Measurements from ENCODE around the gene SRBD1. TPM values are rescaled to one million over a fixed set of nuclear protein-coding genes. Genes with fewer than 3 reads are reported as not detected.

The SRBD1 gene
- total and polyA plus RNA-seq, 7 experiments from 2014 or later, result 14.0 to 28.1 (median 19.6) TPM

- ATAC-seq (no peak), DNase-seq (no peak)
- Histone ChIP-seq H3K27me3 (ENCODE audit: control insufficient read depth in 2 of 2, insufficient read depth in 2 of 2, low read length in 2 of 2) (no peaks in the 10 kb centered on the region), H3K27ac (ENCODE audit: low read depth, low read length) (no peak overlapping the region), H3K9me3 (ENCODE audit: control insufficient read depth in 2 of 3, low read length in 3 of 3) (no peaks in the 10 kb centered on the region), H3K4me3 (ENCODE audit: low read length) (no peak overlapping the region), H3K36me3 (ENCODE audit: control insufficient read depth in 2 of 3, insufficient read depth in 3 of 3, low read length in 3 of 3) (peaks cover 0 to 4% (median 0%) of the 10 kb centered on the region in 3 experiments), H3K4me1 (ENCODE audit: control insufficient read depth in 2 of 2, insufficient read depth in 2 of 2, low read length in 2 of 2) (no peaks in the 10 kb centered on the region)
- H3K27me3 Mint-ChIP-seq, result no peaks in the 10 kb centered on the region
- H3K4me1 Mint-ChIP-seq, result peaks cover under 1 to 9% (median 2%) of the 10 kb centered on the region in 7 donors
- no peak overlapping the region for H3K27ac Mint-ChIP-seq
- peaks cover 6 to 18% (median 7%) of the 10 kb centered on the region in 5 donors for H3K36me3 Mint-ChIP-seq
- H3K9me3 Mint-ChIP-seq, result no peaks in the 10 kb centered on the region
- ChIA-PET POLR2A (no interaction called here), CTCF (interaction anchor here (0.7 kb wide), 1 partner anchor 15 kb away, joined by 3 read pairs; no protein-coding TSS in a partner anchor)
- no peak overlapping the region for H3K4me3 Mint-ChIP-seq
- intact Hi-C loops (cut with micrococcal nuclease), result no loop called here
Measured at GRCh38 chr2:45582522-45582921, 28.5 kb downstream of the SRBD1 start.

- Histone ChIP-seq H3K36me3 (ENCODE audit: control insufficient read depth in 2 of 3, insufficient read depth in 3 of 3, low read length in 3 of 3) (peaks cover 0 to 13% (median 0%) of the 10 kb centered on the region in 3 experiments), H3K9me3 (ENCODE audit: control insufficient read depth in 2 of 3, low read length in 3 of 3) (no peaks in the 10 kb centered on the region), H3K27ac (ENCODE audit: low read depth, low read length) (no peak overlapping the region), H3K27me3 (ENCODE audit: control insufficient read depth in 2 of 2, insufficient read depth in 2 of 2, low read length in 2 of 2) (no peaks in the 10 kb centered on the region), H3K4me3 (ENCODE audit: low read length) (no peak overlapping the region), H3K4me1 (ENCODE audit: control insufficient read depth in 2 of 2, insufficient read depth in 2 of 2, low read length in 2 of 2) (no peaks in the 10 kb centered on the region)
- Mint-ChIP-seq H3K27ac (peak overlapping the region in 1 of 9 donors; percentile 12), H3K4me3 (no peak overlapping the region), H3K36me3 (peaks cover 6 to 33% (median 22%) of the 10 kb centered on the region in 5 donors), H3K9me3 (no peaks in the 10 kb centered on the region), H3K27me3 (no peaks in the 10 kb centered on the region), H3K4me1 (peaks cover 0 to 9% (median 4%) of the 10 kb centered on the region in 7 donors)
- ChIA-PET POLR2A (interaction anchor here (1.1 kb wide), 1 partner anchor 12 kb away, joined by 5 read pairs; no protein-coding TSS in a partner anchor), CTCF (interaction anchor here (0.6 to 0.7 kb wide), 2 partner anchors 679 to 1365 kb away, joined by 3 to 5 read pairs; no protein-coding TSS in a partner anchor)
- peak in 7 of 9 donors; percentile 15 to 43 (median 27) for DNase-seq
- intact Hi-C loops (cut with micrococcal nuclease), result loop anchor here (1.0 to 10.0 kb wide), 2 partner anchors 597 to 1103 kb away; no protein-coding TSS in a partner anchor
- peak; percentile 83 for ATAC-seq
Measured at GRCh38 chr2:45578056-45578843, 32.8 kb downstream of the SRBD1 start.

GRCh38 chr2:45577441-45577840, 33.6 kb downstream of the SRBD1 start:
- Mint-ChIP-seq H3K4me3 (no peak overlapping the region), H3K36me3 (peaks cover 6 to 36% (median 27%) of the 10 kb centered on the region in 5 donors), H3K27me3 (no peaks in the 10 kb centered on the region), H3K27ac (no peak overlapping the region), H3K9me3 (no peaks in the 10 kb centered on the region), H3K4me1 (peaks cover 0 to 9% (median 4%) of the 10 kb centered on the region in 7 donors)
- peaks cover 0 to 13% (median 0%) of the 10 kb centered on the region in 3 experiments for H3K36me3 ChIP-seq (ENCODE audit: control insufficient read depth in 2 of 3, insufficient read depth in 3 of 3, low read length in 3 of 3)
- intact Hi-C loops (cut with micrococcal nuclease), result loop anchor here in 1 of 2 donors (10.0 kb wide), 1 partner anchor 1103 kb away; no protein-coding TSS in a partner anchor
- ATAC-seq (no peak), DNase-seq (no peak)
- ChIA-PET POLR2A (interaction anchor here (1.1 kb wide), 1 partner anchor 11 kb away, joined by 5 read pairs; no protein-coding TSS in a partner anchor), CTCF (interaction anchor here (0.6 to 1.7 kb wide), 3 partner anchors 10 to 1364 kb away, joined by 3 to 5 read pairs (median 5); no protein-coding TSS in a partner anchor)
- no peaks in the 10 kb centered on the region for H3K4me1 ChIP-seq (ENCODE audit: control insufficient read depth in 2 of 2, insufficient read depth in 2 of 2, low read length in 2 of 2)
- no peaks in the 10 kb centered on the region for H3K9me3 ChIP-seq (ENCODE audit: control insufficient read depth in 2 of 3, low read length in 3 of 3)
- no peak overlapping the region for H3K4me3 ChIP-seq (ENCODE audit: low read length)
- H3K27ac ChIP-seq (ENCODE audit: low read depth, low read length), result no peak overlapping the region
- H3K27me3 ChIP-seq (ENCODE audit: control insufficient read depth in 2 of 2, insufficient read depth in 2 of 2, low read length in 2 of 2), result no peaks in the 10 kb centered on the region

- Mint-ChIP-seq H3K4me1 (peaks cover 0 to 13% (median 0%) of the 10 kb centered on the region in 7 donors), H3K9me3 (peaks cover 0 to 10% (median 0%) of the 10 kb centered on the region in 11 donors), H3K36me3 (peaks cover 4 to 41% (median 38%) of the 10 kb centered on the region in 5 donors), H3K4me3 (no peak overlapping the region), H3K27me3 (no peaks in the 10 kb centered on the region), H3K27ac (no peak overlapping the region)
- POLR2A ChIA-PET, result no interaction called here
- Histone ChIP-seq H3K4me3 (ENCODE audit: low read length) (no peak overlapping the region), H3K27ac (ENCODE audit: low read depth, low read length) (no peak overlapping the region), H3K36me3 (ENCODE audit: control insufficient read depth in 2 of 3, insufficient read depth in 3 of 3, low read length in 3 of 3) (peaks cover 0 to 13% (median 0%) of the 10 kb centered on the region in 3 experiments), H3K4me1 (ENCODE audit: control insufficient read depth in 2 of 2, insufficient read depth in 2 of 2, low read length in 2 of 2) (no peaks in the 10 kb centered on the region), H3K27me3 (ENCODE audit: control insufficient read depth in 2 of 2, insufficient read depth in 2 of 2, low read length in 2 of 2) (no peaks in the 10 kb centered on the region), H3K9me3 (ENCODE audit: control insufficient read depth in 2 of 3, low read length in 3 of 3) (no peaks in the 10 kb centered on the region)
- intact Hi-C loops (cut with micrococcal nuclease), result loop anchor here in 1 of 2 donors (10.0 kb wide), 1 partner anchor 1101 kb away; no protein-coding TSS in a partner anchor
- ATAC-seq (no peak), DNase-seq (no peak)
- CTCF ChIA-PET, result interaction anchor here (1.2 to 1.7 kb wide), 2 partner anchors 8 to 9 kb away, joined by 3 to 5 read pairs; no protein-coding TSS in a partner anchor
Measured at GRCh38 chr2:45575881-45576280, 35.2 kb downstream of the SRBD1 start.

GRCh38 chr2:45572979-45573378, 38.1 kb downstream of the SRBD1 start:
- H3K36me3 ChIP-seq (ENCODE audit: control insufficient read depth in 2 of 3, insufficient read depth in 3 of 3, low read length in 3 of 3), result peaks cover 0 to 13% (median 0%) of the 10 kb centered on the region in 3 experiments
- H3K9me3 Mint-ChIP-seq, result peaks cover 0 to 10% (median 0%) of the 10 kb centered on the region in 11 donors
- no peak overlapping the region for H3K27ac ChIP-seq (ENCODE audit: low read depth, low read length)
- intact Hi-C loops (cut with micrococcal nuclease), result loop anchor here in 1 of 2 donors (10.0 kb wide), 1 partner anchor 1098 kb away; no protein-coding TSS in a partner anchor
- H3K27ac Mint-ChIP-seq, result no peak overlapping the region
- H3K4me3 Mint-ChIP-seq, result no peak overlapping the region
- peaks cover 3 to 50% (median 39%) of the 10 kb centered on the region in 5 donors for H3K36me3 Mint-ChIP-seq
- no peaks in the 10 kb centered on the region for H3K9me3 ChIP-seq (ENCODE audit: control insufficient read depth in 2 of 3, low read length in 3 of 3)
- peaks cover 6 to 18% (median 11%) of the 10 kb centered on the region in 7 donors for H3K4me1 Mint-ChIP-seq
- H3K4me1 ChIP-seq (ENCODE audit: control insufficient read depth in 2 of 2, insufficient read depth in 2 of 2, low read length in 2 of 2), result peaks cover 8 to 14% of the 10 kb centered on the region in 2 donors
- no peak for ATAC-seq
- ChIA-PET CTCF (interaction anchor here (0.9 kb wide), 1 partner anchor 15 kb away, joined by 3 read pairs; no protein-coding TSS in a partner anchor), POLR2A (no interaction called here)
- H3K4me3 ChIP-seq (ENCODE audit: low read length), result no peak overlapping the region
- no peak for DNase-seq
- no peaks in the 10 kb centered on the region for H3K27me3 ChIP-seq (ENCODE audit: control insufficient read depth in 2 of 2, insufficient read depth in 2 of 2, low read length in 2 of 2)
- no peaks in the 10 kb centered on the region for H3K27me3 Mint-ChIP-seq

- Mint-ChIP-seq H3K4me1 (peaks cover 9 to 20% (median 15%) of the 10 kb centered on the region in 7 donors), H3K9me3 (peaks cover 0 to 10% (median 0%) of the 10 kb centered on the region in 11 donors), H3K4me3 (no peak overlapping the region), H3K27ac (peak overlapping the region in 1 of 9 donors; percentile 44), H3K27me3 (no peaks in the 10 kb centered on the region), H3K36me3 (peaks cover 0 to 47% (median 35%) of the 10 kb centered on the region in 5 donors)
- Histone ChIP-seq H3K4me3 (ENCODE audit: low read length) (no peak overlapping the region), H3K4me1 (ENCODE audit: control insufficient read depth in 2 of 2, insufficient read depth in 2 of 2, low read length in 2 of 2) (peaks cover 12 to 14% of the 10 kb centered on the region in 2 donors), H3K9me3 (ENCODE audit: control insufficient read depth in 2 of 3, low read length in 3 of 3) (no peaks in the 10 kb centered on the region), H3K27me3 (ENCODE audit: control insufficient read depth in 2 of 2, insufficient read depth in 2 of 2, low read length in 2 of 2) (no peaks in the 10 kb centered on the region), H3K27ac (ENCODE audit: low read depth, low read length) (no peak overlapping the region), H3K36me3 (ENCODE audit: control insufficient read depth in 2 of 3, insufficient read depth in 3 of 3, low read length in 3 of 3) (peaks cover 0 to 6% (median 0%) of the 10 kb centered on the region in 3 experiments)
- ATAC-seq (no peak), DNase-seq (no peak)
- CTCF ChIA-PET, result no interaction called here
- POLR2A ChIA-PET, result no interaction called here
- intact Hi-C loops (cut with micrococcal nuclease), result loop anchor here in 1 of 2 donors (10.0 kb wide), 1 partner anchor 1097 kb away; no protein-coding TSS in a partner anchor
Measured at GRCh38 chr2:45571940-45572339, 39.1 kb downstream of the SRBD1 start.

Measured in naive thymus-derived CD4-positive, alpha-beta T cell (primary cell).